Activated CD4-positive, CD25-positive, alpha-beta regulatory T cell (primary cell): ENCODE results near the gene MAB21L4.

ENCODE experiments used
- DNase-seq, 4 experiments: peaks; one replicate each; lab custom pipeline; 2025; lab: John Stamatoyannopoulos, UW

Gene MAB21L4

DNA sequence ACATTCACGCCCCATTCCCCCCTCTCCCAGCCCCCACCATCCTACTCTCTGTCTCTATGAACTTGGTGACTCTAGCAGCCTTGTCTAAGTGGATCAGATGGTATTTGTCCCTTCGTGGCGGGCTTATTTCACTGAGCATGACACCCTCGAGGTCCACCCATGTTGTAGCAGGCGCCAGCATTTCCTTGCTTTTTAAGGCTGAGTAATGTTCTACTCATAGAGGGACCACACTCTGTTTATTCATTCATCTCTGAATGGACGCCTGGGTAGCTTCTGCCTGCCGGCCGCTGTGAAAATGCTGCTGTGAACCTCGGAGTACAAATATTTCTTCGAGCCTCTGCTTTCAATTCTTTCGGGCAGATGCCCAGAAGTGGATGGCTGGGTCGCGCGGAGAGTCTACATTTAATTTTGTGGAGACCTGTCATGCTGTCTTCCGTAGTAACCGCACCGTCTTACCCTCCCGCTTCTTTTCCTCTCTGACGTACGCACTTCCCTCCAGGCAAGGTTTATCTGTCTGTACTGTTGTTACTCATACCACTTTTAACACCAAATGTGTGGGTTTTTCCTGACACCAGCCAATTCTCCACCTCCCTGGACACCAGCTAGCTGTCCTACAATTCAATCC is 15.8 kb upstream of the MAB21L4 start:
- DNase-seq, result no peak

DNA sequence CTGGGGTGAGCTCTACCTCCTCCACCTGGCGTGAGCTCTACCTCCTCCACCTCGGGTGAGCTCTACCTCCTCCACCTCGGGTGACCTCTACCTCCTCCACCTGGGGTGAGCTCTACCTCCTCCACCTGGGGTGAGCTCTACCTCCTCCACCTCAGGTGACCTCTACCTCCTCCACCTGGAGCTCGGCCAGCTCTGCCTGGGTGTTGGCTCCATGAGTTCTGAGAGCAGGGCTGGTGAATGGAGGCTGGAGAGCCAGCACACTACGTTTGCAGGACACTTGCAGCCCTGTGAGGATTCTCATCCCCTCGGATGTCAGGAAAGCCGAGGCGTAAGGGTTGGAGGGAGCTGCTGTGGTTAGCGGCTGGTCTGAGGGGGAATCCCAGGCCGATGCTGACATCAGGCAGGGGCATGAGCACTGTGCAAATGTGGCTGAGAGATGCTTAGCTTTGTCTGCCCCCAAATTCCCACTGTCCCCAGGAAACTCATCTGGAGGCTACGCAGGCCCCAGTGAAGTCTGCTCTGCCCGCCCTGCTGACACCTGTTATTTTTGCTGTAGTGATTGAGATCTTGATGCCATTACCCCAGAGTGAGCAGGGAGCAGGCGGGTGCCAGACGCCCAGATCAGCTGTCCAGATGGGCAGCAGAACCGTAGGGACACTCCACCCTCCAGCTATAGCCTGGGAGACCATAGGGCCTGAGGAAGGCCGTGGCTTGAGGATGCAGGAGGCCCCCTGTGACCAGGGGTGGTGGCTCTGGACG is 13.4 kb upstream of the MAB21L4 start:
- no peak for DNase-seq

DNA sequence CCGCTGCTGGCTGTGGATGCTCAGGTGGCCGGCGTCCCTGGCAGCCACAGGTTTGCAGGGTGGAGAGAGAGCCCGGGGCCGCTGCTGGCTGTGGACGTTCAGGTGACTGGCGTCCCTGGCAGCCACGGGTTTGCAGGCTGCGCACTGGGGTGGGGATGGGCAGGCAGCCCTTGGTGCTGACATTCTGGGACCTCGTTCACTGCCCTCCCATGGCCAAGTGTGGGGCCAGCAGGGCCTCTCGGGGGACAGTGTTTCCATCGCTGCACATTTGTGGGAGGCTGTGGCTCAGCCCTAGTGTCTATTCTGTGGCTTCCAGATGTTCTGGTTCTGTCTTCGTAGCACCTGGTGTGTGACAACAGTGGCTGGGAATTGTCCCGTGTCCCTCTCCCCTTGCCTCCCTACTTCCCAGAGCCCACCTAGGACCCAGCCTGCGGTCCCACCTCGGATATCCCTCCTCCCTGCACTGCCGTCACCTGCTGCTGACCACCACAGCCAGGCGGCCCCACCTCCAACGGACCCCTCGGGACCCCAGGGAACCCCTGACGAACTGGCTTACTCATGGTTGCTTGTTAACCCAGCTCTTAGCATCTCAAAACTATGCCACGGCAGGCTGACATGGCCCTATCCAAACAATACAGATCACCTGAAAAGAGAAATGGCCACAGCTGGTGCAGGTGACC is 11.1 kb upstream of the MAB21L4 start:
- no peak for DNase-seq

DNA sequence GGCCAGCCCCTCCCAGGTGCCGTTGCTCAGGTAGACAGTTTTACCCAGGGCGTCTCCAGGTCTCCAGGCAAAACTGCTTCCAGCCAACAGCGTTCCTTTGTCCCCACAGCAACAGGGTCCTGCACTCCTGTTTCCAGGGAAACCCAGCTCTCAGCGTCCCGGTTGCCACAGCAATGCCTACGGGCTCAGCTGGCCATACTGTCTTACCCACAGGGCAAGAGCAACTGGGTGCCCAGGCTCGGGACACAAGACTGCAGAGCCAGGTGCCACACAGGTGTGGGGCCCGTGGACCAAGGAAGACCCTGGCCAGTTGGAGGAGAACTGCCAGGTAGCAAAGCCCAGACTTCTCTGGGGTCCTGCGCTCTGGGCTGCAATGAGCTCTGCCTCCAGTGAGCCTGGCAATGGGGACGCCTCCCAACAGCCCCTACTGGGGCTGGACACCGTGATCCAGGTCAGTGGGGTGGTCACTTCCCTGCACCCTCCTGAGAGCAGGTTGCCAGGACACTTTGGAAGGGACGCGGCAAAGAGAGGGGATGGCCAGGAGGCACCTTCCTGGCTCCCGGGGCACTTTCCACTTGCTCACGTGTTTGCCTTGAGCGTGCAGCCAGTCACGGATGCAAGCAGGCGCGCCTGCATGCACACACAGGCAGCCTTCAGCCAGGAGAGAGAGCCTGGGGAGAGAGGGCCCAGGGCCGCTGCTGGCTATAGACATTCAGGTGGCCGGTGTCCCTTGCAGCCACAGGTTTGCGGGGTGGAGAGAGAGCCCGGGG is 10.4 kb upstream of the MAB21L4 start, which contains the start of gene CROCC2:
Gene CROCC2 (plus strand): TSS at position 196 of the 770 bp plus-strand sequence. CDS start 178 bp downstream, at position 374.
- no peak for DNase-seq

DNA sequence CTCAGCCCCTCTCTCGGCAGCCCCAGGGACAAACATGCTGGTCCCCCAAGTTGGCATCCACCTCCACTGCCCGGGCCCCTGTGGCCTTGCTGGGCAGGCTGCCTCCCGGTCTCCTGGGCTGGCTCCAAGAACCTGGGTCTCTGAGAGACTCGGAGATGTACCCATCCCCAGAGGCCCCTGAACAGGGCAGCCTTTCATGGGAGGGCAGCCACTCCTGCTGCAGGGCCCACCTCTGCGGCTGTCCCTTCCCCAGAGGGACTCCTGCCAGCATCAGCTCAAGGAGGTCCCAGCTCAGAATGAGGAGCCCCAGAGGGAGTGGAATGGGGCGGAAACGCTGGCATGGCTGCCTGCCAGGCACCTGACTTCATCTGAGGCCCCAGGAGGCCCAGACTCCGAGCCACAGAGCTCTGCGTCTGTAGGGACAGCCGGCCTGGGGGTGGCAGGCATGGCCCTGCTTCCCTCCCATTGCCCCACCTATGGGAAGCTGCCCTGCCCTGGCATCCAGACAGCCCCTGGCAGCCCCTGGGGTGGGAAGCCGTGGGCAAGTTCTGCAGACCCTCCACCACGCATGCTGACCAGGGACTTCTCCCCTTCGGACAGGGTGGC is 9.3 kb upstream of the MAB21L4 start:
- no peak for DNase-seq

DNA sequence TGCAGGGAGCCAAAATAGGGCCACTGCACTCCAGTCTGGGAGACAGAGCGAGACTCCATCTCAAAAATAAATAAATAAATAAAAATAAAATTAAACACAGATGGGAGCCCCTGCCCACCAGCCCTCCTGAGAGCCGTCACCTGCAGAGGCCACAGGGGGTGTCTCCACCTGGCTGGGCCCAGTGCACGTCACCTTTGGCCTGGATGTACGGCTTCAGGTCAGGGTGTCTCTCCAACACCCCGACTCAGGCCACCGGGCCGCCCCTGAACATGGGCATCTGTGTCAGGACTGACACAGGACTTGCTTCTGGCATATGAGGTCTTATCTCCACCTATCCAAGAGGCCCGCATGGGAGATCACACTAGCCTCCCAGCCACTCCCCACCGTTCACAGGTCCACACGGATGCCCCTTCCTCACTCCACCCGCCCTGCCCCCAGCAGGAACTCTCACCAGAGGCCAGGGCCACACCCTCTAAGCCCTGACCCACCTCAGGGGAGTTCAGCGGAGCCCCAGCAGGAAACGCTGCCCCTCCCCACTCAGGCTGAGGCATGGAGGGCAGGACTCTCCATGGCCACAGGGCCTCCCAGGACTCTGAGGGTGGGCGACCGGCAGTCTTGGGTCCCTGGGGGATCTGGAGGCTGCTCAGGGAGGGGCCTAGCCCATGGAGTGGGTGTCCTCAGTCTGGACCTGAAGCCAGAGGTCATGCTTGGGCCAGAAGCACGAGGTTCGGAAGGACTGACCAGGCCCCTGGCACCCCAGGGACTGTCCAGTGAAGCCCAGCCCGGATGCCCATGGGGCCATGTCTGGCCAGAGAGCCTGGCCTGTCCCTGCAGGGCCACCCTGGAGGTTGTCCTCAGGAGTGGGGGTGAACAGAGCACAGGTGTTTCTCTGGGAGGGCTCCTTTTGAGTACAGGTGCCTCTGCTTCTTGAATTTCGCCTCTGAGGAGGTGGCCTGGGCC is 8.5 kb upstream of the MAB21L4 start:
- no peak for DNase-seq

DNA sequence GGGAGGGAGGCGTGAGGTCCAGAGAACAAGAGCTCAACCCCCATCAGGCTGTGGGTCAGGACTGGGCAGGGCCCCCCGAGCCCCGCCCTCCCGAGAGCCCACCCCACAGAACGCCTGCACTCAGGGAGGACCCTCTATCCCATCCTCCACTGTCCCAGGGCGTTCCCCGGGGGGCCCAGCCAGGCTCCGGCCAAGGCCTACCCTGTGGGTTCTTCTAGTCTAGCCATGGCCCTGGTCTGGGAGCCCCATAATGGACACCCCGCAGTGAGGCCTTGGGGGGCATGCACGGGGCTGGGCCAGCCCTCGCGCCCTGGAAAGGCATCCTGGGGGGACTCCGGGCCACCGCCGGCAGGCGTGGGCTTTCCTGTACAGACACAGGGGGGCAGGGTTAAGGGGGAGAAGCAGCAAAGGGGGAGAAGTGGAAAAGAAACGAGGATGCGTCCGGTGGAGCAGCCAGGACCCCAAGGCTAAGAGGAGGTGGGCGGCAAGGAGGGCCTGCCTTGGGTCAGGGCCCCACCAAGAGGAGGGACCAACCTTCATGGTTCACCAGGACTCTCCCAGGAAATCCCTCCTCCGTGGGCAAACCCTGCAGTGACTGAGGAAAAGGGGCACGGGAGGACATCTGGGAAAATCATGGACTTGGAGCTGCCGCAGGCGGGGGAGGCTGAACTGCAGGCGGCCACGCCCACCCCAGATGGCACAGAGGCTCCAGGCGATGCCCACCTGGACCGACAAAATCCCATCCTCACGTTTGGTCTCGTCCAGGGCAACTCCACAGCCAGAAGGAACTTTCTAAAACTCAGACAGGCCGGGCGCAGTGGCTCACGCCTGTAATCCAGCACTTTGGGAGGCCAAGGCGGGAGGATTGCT is 7.5 kb upstream of the MAB21L4 start:
- no peak for DNase-seq

DNA sequence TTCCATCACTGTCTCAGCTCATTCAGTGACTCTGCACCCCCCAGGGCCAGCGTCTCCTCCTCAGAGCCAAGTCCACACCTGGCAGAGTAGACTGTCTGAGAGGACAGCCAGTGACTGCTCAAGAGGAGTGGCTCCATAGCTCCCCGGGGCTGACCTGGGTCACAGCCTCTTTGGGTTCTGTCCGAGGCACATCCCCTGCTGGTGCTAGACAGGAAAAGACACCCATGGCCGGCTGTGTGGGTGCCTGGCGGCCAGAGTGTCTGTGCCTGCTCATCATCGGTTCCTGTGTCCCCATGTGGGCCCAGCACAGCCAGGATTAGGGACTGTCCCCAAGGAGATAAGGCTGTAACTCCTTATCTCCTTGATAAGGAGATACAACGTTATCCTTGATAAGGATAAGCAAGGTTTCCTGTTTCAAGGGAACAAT is 6.7 kb upstream of the MAB21L4 start:
- DNase-seq, result no peak

DNA sequence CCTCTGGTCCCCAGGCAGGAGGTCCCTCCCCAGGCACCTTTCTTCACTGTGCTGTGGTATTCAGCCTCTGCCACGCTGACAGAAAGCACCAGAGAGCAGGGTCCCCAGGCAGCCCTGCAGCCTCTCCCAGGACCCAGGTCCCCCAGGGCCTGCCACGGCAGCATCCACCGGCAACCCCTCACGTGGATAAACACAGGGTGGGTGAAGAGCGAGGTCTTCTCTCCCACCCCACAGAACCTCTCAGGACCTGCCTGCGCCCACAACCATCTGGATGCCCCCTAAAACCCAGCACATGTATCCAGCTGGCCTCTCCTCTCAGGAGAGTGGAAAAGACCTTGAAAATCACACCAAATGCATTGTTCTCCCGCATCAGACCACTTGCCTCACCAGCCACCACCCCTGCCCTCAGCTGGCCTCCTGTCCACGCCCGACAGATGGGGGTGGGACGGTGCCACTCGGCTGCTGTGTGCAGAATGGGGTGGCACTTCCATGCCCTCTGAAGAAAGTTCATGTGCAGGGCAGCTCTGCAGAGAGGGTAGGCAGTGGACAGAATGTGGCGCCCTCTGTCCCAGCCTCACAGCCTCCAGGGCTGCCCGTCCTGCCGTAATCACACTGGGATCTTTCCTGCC is 6.1 kb upstream of the MAB21L4 start:
- DNase-seq, result no peak

DNA sequence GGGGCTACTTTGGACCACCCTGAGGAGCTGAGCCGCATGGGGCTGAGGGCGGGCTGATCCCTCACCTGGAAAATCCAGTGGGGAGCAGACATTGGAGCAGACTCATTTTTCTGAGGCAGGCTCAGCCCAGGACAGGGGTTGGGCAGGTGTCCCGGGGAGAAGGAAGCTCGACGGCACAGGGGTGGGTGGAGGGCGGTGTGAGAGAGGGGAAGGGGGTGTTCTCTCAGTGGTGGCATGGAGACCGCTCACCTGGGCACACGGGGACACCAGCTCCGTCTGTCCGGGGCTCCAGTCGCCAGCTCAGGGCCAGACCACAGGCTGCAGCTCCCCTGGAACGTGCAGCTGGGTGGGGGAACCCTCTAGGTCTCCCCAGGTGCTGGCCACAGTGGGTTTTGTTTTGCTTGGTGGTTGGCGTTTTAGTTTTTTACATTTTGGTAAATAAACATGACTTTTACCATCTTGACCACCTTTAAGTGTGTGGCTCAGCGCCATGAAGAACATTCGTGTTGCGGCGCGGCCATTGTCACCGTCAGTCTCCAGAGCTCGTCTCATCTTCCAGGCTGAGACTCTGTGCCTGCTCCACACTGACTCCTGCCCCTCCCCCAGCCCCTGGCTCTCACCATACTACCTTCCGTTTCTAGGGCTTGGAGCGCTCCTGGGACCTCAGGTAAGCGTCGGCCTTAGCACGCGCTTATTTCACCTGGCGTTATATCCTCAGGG is 4.3 kb upstream of the MAB21L4 start:
- no peak for DNase-seq

DNA sequence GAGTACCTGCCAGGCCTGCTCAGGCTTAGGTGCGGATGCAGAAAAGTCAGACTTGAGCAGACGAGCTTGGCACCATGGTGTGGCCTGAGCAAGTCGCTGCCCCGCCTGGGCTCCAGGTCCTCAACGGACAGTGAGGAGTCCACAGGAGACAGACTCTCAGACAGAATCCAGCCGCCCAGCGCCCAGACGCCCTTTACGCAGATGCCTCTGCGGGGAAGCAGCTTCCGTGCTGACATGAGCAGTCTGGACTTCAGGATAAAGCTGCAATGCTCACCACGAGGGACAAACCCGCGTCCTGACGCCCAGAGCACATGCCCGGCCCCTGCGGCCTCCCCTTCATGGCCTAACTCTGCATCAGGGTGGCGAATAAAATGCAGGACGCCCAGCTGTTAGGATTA is 3.5 kb upstream of the MAB21L4 start:
- no peak for DNase-seq

DNA sequence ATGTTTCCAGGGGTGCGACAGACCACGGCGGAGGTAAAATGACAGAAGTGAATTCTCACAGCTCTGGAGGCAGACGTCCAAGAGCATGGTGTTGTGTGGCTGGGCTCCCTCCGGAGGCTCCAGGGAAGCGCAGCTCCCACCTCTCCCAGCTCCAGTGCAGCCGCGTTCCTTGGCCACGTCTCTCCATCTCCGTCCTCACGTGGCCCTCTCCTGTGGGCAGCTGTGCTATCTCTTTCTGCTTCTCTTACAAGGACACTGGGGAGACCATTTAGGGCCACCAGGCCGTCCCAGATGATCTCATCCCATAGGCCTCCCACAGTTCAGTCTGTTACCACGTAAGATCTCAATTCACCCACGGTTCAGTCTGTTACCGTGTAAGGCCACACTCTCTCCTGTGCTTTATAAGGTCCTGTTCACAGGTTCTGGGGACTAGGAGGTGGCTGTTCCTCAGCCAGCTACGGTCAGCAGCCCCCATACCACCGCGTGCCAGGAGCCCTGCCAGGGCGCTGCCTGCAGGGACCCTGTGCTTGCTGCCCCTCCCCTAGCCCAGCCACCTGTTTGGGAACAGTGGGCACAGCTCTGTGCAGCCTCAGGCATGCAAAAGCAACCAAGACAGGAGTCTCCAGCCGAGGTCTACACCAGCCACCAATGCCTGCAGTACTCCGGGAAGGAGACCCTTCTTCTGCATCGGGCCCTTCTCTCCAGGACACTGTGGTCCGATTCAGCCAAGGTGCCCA is 2.9 kb upstream of the MAB21L4 start:
- DNase-seq, result no peak

DNA sequence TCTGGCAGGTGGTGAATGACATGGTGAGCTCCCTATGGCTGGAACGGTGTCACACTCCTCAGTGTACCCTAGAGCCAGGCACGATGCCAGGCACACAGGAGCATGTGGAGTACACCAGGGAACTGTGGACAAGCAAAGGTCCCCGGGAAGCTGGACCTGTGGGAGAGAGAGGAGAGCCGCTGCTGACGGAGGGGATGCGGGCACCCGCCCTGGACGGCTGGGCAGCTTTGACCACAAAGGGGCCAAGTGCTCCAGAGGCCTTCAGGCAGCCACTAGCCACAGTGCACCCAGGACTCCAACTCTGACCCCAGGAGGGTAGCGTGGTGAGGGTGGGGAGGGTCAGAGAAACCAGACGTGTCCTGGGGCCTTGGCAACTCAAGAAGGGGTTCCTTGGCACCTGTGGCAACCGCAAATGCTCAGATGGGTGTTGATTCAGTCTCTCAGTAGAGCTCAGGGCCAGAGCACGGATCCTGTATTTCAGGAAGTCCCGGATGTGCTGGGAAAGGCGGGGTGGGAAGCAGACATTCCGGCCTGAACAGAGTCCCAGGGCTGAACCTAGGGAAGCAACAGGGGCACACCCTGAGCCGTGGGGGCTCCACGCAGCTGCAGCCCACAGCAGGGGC is 2.3 kb upstream of the MAB21L4 start:
- no peak for DNase-seq

DNA sequence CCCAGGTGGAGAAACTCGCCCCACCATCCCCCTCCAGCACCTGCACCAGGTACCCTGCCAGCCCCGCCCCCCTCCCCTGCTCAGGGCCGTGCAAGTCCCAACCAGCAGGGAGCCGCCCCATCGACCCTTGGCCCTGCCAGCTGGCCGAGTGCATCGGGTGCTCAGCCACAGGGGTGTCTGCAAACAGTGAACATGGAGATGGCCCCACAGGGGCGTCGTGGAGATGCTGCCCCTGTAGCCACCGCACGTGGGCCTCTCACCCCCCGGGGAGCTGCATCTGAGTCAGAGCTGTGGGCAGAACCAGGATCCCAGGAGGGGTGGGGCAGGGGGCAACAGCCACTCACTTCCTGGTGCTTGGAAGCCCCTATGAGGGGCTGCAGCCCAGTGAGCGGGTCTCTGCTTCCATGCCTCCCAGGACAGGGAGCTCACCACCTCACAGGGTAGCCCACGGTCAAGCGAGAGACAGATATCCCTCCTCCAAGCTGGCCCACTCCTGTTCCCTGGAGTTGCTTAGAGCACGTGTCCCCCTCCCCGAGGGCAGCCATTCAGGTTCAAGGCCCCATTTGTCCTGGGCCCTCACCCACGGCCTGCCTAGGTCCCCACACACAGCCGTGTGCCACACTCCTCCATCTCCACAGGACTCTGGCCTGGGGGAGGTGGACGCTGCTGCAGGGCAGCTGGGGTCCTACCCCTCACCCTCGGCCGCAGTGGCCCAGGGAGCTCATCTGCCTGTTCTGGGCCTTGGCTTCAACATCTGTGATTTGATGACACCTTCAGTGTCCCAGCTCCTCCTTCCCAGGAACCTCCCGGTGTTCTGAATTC is 1.1 kb upstream of the MAB21L4 start:
- no peak for DNase-seq

DNA sequence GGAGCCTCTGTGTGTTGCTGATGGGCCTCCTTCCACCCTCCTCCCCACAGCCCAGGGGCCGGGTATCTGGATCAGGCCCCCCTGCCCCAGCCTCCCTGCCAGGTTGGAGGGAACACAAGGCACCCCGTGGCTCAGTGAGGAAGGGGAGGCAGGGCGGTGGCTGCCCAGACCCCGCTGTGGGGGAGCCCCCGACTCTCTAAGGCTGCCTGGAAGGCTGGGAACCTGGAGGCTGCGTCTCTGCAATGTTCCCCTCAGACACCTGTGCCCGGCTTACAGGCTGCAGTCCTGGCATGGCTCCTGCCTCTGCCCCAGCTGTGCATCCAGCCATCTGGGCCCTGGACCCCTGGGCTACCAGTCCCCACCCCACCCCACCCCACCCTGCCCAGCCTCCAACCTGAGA is 438 bp upstream of the MAB21L4 start:
- DNase-seq, result no peak

DNA sequence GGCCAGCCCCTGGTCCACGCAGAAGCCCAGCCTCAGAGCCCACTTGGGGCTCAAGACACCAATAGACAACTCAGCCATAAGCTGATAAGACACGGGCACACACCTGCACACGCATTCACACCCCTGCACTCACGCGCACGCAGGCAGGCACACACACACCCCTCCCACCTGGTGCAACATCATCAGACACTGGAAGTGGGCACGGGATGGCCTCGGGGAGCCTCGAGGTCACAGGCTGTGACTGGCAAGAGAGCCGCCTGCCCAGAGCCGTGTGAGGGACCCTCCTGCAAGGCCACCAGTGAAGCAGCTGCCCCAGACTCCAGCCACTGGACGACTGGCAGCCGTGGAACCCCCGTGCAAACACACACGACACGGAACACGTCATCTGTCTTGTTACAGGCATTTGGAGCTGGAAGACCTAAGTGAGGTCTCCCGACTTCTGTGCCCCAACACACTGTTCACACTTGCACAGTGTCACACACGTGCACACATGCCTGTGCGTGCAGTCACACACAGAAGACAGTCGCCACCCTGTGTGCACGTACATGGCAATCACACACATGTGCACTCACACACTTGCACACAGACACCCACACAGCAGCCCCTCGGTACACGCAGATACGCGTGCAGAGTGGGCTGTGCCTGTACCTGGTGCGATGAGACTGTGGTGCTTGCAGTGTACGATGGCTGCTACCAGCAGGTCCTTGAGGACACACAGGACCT is 959 bp downstream of the MAB21L4 start:
- no peak for DNase-seq
